ENCODE data around the gene PDZD8.
"Not testable (repeated sequence)": the region's sequence is repeated elsewhere in the genome, so short reads cannot be mapped to it uniquely, and the experiment has no call there.

The PDZD8 gene

GRCh38 chr10:117290872-117291271 is 84.4 kb downstream of the PDZD8 start:
- not testable (repeated sequence) for DNase-seq

GRCh38 chr10:117284716-117285494 is 90.3 kb downstream of the PDZD8 start:
- DNase-seq = no peak

- DNase-seq = no peak
Measured at GRCh38 chr10:117277675-117278074, 97.6 kb downstream of the PDZD8 start.

GRCh38 chr10:117275121-117275520 is 100.1 kb downstream of the PDZD8 start:
- no peak for DNase-seq

GRCh38 chr10:117274509-117274908 is 100.7 kb downstream of the PDZD8 start:
- DNase-seq = no peak

- no peak for DNase-seq
Measured at GRCh38 chr10:117273980-117274379, 101.3 kb downstream of the PDZD8 start.

- DNase-seq = no peak
Measured at GRCh38 chr10:117272195-117273076, 102.8 kb downstream of the PDZD8 start.

GRCh38 chr10:117271427-117271826 is 103.8 kb downstream of the PDZD8 start:
- DNase-seq = no peak

GRCh38 chr10:117268907-117269306 is 106.3 kb downstream of the PDZD8 start:
- DNase-seq = no peak

- DNase-seq = no peak
Measured at GRCh38 chr10:117268258-117268657, 107.0 kb downstream of the PDZD8 start.

- no peak for DNase-seq
Measured at GRCh38 chr10:117266812-117267211, 108.4 kb downstream of the PDZD8 start.

- DNase-seq = no peak
Measured at GRCh38 chr10:117266400-117266799, 108.8 kb downstream of the PDZD8 start.

- no peak for DNase-seq
Measured at GRCh38 chr10:117264782-117265181, 110.5 kb downstream of the PDZD8 start.

- DNase-seq = no peak
Measured at GRCh38 chr10:117262903-117263293, 112.3 kb downstream of the PDZD8 start.

- DNase-seq = no peak
Measured at GRCh38 chr10:117262291-117262902, 112.8 kb downstream of the PDZD8 start.

GRCh38 chr10:117261501-117261900 is 113.7 kb downstream of the PDZD8 start:
- DNase-seq = no peak

- no peak for DNase-seq
Measured at GRCh38 chr10:117260084-117260483, 115.2 kb downstream of the PDZD8 start.

GRCh38 chr10:117259279-117259678 is 116.0 kb downstream of the PDZD8 start:
- DNase-seq = no peak

- no peak for DNase-seq
Measured at GRCh38 chr10:117257721-117258120, 117.5 kb downstream of the PDZD8 start.

GRCh38 chr10:117256910-117257309 is 118.3 kb downstream of the PDZD8 start:
- DNase-seq = no peak

GRCh38 chr10:117255835-117256460 is 119.3 kb downstream of the PDZD8 start:
- DNase-seq = no peak

GRCh38 chr10:117254774-117255735 is 120.2 kb downstream of the PDZD8 start:
- no peak for DNase-seq

Measured in cortex of kidney (tissue), 1 donor.